ENCODE data around the gene SLFN14.

The SLFN14 gene

GRCh38 chr17:35543856-35544255 lies 16.8 kb downstream of the SLFN14 start:
- CTCF ChIA-PET: interaction anchor here (1.9 to 15.0 kb wide), 2 partner anchors 10 to 233 kb away, joined by 6 to 455 read pairs; no protein-coding TSS in a partner anchor
- H3K4me3 ChIP-seq (ENCODE audit: low read depth, low read length): no peak overlapping the region
- POLR2A ChIA-PET: no interaction called here
- TF ChIP-seq, protein P1, sequence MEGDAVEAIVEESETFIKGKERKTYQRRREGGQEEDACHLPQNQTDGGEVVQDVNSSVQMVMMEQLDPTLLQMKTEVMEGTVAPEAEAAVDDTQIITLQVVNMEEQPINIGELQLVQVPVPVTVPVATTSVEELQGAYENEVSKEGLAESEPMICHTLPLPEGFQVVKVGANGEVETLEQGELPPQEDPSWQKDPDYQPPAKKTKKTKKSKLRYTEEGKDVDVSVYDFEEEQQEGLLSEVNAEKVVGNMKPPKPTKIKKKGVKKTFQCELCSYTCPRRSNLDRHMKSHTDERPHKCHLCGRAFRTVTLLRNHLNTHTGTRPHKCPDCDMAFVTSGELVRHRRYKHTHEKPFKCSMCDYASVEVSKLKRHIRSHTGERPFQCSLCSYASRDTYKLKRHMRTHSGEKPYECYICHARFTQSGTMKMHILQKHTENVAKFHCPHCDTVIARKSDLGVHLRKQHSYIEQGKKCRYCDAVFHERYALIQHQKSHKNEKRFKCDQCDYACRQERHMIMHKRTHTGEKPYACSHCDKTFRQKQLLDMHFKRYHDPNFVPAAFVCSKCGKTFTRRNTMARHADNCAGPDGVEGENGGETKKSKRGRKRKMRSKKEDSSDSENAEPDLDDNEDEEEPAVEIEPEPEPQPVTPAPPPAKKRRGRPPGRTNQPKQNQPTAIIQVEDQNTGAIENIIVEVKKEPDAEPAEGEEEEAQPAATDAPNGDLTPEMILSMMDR (IDR thresholded peaks at IDR 0.05; ENCODE audit: insufficient read depth, low read length, missing control alignments): no peak
- no peak for DNase-seq (ENCODE audit: low read depth, low spot score)

DNA sequence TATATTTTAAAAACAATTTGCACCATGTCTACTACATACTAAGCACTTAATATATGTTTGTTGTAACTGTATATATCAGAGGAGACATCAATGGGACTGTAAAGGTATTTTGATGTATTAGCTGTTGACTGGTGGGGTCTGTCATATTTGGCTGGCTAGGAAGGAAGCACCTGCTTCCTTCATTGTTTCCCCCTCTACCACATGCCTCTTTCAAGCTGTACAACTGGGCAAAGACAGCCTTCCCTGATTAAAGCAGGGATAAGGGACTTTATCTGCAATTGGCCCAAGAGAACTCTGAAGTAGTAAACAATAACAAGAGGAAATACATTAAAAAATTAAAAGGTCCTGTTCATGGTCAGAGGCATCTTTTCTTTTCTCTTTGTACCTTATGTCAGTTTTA lies 17.6 kb downstream of the SLFN14 start:
- CTCF ChIA-PET: interaction anchor here (1.4 to 15.0 kb wide), 3 partner anchors 9 to 232 kb away, joined by 5 to 455 read pairs (median 12); no protein-coding TSS in a partner anchor
- POLR2A ChIA-PET: no interaction called here
- TF ChIP-seq, protein P1 (IDR thresholded peaks at IDR 0.05; ENCODE audit: insufficient read depth, low read length, missing control alignments): no peak
- no peak for DNase-seq (ENCODE audit: low read depth, low spot score)
- no peak overlapping the region for H3K4me3 ChIP-seq (ENCODE audit: low read depth, low read length)

GRCh38 chr17:35541434-35541833 lies 19.2 kb downstream of the SLFN14 start:
- no peak overlapping the region for H3K4me3 ChIP-seq (ENCODE audit: low read depth, low read length)
- CTCF ChIA-PET: interaction anchor here (0.7 to 15.0 kb wide), 3 partner anchors 8 to 230 kb away, joined by 3 to 455 read pairs (median 12); no protein-coding TSS in a partner anchor
- TF ChIP-seq, protein P1 (IDR thresholded peaks at IDR 0.05; ENCODE audit: insufficient read depth, low read length, missing control alignments): no peak
- no peak for DNase-seq (ENCODE audit: low read depth, low spot score)
- POLR2A ChIA-PET: no interaction called here

DNA sequence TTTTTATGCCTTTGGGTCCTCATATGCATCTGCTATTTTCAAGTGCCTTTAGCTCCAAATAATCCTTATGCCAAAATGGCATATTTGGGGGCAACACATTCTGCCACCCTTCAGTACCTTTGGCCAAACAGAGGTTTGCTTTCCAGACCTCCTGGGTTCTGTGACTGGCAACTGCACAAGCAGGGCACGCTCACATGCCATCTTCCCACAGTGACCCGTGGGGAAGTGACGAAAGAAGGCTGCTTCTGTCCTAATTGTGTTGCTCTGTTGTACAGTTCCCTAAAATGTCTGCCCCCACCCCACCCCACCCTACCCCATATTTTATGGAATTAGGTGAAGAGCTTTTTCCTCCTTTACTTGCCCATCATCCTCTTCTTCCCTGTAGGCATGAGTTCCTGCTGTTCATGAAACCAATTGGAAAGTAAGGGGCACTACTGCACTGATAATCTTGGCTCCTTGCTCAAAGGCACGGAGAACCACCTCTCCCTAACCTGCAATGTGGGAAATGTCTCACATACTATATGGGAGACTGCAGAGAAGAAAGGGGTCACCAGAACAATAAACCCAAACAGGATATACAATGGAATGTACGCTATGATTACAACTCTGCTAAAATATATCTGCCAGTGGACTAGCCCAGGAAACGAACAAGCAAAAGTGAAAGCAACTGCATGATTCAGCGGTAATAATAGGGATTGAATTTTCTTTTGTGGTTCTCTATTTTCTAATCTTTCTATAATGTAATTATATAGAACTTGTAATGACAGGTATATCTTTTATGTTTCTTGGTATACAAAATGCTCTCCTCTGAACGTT lies 19.8 kb downstream of the SLFN14 start:
- no peak overlapping the region; the same call in 1 of the 2 replicates for H3K4me3 ChIP-seq (ENCODE audit: low read depth, low read length)
- ChIA-PET POLR2A (no interaction called here), CTCF (interaction anchor here (0.6 to 15.0 kb wide), 8 partner anchors 9 to 374 kb away, joined by 3 to 455 read pairs (median 4); no protein-coding TSS in a partner anchor)
- TF ChIP-seq, protein P1 (IDR thresholded peaks at IDR 0.05; ENCODE audit: insufficient read depth, low read length, missing control alignments): no peak
- DNase-seq (ENCODE audit: low read depth, low spot score): no peak

DNA sequence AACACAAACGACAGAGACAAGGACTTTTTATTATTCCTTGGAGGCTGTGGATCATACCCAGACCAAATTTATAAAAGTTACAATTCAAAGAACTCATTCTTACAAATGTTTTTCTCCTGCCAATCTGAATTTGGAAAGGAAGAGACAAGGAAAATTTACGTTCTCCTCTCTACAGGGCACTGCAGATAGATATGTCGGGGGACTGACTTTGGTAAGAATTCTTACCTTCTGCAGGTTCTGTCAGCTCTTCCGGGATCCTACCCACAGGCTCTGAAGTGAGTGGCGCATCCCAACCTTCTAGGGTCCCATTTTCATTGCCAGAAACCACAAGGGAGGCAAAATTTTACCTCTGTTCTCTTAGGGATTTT lies 21.0 kb downstream of the SLFN14 start:
- ChIA-PET POLR2A (no interaction called here), CTCF (interaction anchor here (0.6 to 15.0 kb wide), 24 partner anchors 8 to 1086 kb away, joined by 3 to 455 read pairs (median 4); no protein-coding TSS in a partner anchor)
- no peak overlapping the region for H3K4me3 ChIP-seq (ENCODE audit: low read depth, low read length)
- TF ChIP-seq, protein P1 (IDR thresholded peaks at IDR 0.05; ENCODE audit: insufficient read depth, low read length, missing control alignments): no peak
- no peak for DNase-seq (ENCODE audit: low read depth, low spot score)

GRCh38 chr17:35537601-35538141 lies 22.9 kb downstream of the SLFN14 start, which contains the start of gene SLFN12L:
TSS of gene SLFN12L (minus strand) at chr17:35537678. CDS start at chr17:35522364, 15,314 bp downstream.
- DNase-seq (ENCODE audit: low read depth, low spot score): no peak
- POLR2A ChIA-PET: no interaction called here
- H3K4me3 ChIP-seq (ENCODE audit: low read depth, low read length): no peak within 1 kb of the TSS
- CTCF ChIA-PET: interaction anchor here (0.8 to 15.0 kb wide), 18 partner anchors 10 to 417 kb away, joined by 3 to 455 read pairs (median 4); partner anchors contain the start of genes RAD51D, SLFN11 and UNC45B
- TF ChIP-seq, protein P1 (IDR thresholded peaks at IDR 0.05; ENCODE audit: insufficient read depth, low read length, missing control alignments): no peak
